Glomerular visceral epithelial cell (primary cell): ENCODE measurements around the gene DOCK1.
"Not testable (repeated sequence)": the region's sequence is repeated elsewhere in the genome, so short reads cannot be mapped to it uniquely, and the experiment has no call there.

Experiments
- DNase-seq: peaks from one replicate; pipeline ENCODE4 v3.0.0-alpha.2; 2016; ENCODE audit errors: extremely low spot score

Gene DOCK1

DNA sequence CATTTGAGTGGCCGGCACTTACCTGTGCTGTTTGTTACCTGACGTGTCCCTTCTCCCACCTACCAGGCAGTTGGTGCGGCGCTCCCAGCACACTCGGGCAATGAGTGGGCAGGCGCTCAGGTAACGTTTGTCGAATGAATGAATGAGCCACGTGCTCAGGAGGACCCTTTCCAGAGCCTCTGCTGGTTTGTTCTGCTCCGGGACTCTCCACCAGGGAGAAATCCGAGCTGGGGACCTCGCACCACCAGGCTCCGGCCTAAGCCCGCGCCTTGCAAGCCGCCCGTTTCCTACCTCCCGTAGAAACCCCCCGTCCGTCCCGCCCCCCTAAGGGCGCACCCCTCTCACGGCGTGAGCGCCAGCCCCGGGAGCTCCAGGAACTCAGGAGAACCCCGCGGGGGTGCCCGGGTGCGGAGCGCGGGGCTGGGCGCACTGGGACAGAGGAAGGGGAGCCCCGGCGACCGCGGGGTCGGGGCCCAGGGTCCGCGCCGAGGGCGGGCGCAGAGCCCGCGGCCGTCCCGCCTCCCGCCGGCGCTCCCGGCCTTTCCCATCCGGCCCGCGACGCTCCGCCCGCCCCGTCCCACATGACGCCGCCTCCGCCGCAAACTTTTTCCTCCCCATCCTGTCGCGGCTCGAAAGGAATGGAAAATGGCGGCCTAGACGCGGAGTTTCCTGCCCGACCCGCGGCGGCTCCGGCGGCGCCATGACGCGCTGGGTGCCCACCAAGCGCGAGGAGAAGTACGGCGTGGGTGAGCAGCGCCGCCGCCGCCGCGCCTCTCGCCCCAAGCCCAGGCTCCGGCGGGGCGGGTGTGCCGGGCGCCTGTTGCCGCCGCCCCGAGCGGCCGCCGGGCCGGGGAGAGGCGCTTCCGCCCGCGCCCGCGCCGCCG, at the start of gene DOCK1:
Gene DOCK1 (plus strand): TSS at position 611 of the 884 bp plus-strand sequence. CDS start 90 bp downstream, at position 701.
- peak; percentile 75 for DNase-seq

DNA sequence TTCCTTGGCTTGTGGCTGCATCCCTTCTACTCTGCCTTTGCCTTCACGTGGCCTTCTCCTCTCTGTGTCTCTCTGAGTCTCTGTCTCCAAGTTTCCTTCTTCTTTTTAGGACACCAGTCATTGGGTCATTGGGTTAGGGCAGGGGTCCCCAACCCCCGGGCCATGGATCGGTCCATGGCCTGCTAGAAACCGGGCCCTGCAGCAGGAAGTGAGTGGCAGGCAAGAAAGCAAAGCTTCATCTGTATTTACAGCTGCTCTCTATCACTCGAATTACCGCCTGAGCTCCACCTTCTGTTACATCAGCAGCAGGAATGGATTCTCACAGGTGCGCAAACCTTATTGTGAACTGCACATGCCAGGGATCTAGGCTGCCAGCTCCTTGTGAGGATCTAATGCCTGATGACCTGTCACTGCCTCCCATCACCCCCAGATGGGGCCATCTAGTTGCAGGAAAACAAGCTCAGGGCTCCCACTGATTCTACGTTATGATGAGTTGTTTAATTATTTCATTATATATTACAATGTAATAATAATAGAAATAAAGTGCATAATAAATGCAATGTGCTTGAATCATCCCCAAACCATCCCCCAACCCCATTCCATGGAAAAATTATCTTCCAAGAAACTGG, 47.9 kb upstream of the DOCK1 start:
- no peak for DNase-seq

- peak; percentile 84 for DNase-seq
These were observed 37.5 kb upstream of the DOCK1 start for GRCh38 chr10:126867567-126868365.

GRCh38 chr10:126868371-126868770, 36.9 kb upstream of the DOCK1 start:
- no peak for DNase-seq

DNA sequence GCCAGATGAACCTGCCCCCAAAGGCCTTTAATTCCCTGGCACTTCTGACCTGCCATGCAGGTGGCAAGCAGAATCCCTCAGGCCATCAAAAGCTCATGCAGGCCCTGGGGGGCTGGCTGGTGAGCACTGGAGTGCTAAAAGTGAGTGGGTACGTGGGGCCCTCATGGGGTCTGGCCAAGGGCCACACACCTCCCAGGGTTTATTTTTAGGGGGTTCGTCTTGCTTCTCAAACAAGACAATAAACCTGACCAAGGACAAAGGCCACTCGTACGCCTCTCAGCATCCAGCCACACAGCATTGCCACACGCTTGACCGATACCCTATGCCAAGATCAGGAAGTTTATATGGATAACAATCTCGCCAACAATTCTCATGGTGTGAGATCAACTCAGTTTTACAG, 33.1 kb upstream of the DOCK1 start:
- no peak for DNase-seq

DNA sequence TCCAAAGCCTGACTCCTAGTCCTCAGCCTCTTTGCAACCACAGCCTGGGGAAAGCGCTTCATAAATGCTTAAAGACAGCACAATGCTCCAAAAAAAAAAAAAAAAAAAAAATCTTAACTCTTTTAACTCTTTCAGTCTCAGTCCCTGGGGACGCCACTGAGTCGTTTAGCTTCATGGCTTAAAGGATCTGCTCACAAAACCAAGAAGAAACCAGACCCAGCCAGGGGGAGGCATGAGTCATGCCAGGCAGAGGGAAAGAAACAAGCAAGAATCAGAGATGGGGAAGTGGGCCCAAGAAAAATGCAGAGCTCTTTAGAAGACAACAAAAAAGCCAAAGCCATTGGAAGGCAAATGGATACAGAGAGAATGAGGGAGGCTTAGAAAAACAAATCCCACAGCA, 32.5 kb upstream of the DOCK1 start:
- peak; percentile 32 for DNase-seq

DNA sequence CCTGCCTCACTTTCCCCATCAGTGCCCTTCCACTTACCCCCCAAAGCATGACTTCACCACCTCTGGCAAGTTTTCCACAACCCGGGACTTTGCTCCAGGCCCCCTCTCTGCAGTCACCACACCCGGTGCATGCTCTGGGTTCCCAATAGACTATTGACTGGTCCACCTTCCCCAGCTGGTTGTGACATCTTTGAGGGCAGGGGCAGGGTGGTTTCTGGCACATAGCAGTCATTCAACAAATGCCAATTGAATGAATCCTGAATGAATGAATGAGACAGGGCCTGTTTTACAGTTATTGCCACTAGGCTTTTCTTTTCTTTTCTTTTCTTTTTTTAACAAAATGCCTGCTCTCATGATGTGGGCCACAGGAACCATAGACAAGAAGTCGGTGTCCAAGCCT, 28.8 kb upstream of the DOCK1 start:
- no peak for DNase-seq

DNA sequence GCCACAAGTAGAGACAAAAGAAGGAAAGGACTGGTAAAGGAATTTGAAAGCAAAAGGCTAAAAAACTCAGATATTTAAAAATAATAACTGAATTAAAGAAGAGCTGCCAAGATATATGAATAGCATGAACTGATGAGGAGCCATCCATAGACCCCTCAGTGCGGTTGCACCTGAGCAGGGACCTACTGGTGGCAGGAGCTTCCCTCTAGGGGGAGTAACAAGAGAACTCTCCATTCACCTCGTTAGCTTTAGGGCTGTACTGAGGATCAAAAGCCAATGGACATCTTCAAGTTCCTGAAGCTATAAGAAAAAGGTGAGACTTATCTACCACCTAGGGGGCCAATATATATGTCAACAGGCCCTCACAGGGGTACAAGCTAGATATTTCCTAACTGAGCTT, 27.8 kb upstream of the DOCK1 start:
- no peak for DNase-seq

GRCh38 chr10:126878594-126878993, 26.6 kb upstream of the DOCK1 start:
- DNase-seq: no peak

DNA sequence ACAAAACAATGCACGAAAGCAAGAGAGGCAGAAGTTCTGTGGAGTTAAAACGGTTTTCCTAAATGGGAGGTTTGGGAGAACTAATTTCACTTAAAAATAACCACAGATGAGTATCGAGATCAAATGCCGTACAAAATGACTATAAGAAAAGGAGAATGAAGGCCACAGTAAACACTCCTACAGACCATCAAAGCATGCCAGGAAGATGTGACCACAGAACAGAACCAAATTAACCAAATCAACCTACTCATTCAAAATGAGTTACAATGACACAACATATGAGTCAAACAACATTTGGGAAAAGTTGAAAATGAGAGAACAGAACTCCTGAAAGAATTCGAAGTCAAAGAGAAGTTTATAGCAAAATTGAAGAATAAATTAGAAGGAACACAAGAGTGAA, 24.3 kb upstream of the DOCK1 start:
- DNase-seq: no peak

DNA sequence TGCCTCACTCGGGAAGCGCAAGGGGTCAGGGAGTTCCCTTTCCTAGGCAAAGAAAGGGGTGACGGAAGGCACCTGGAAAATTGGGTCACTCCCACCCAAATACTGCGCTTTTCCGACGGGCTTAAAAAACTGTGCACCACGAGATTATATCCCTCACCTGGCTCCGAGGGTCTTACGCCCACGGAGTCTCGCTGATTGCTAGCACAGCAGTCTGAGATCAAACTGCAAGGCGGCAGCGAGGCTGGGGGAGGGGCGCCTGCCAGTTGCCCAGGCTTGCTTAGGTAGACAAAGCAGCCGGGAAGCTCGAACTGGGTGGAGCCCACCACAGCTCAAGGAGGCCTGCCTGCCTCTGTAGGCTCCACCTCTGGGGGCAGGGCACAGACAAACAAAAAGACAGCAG, 23.2 kb upstream of the DOCK1 start:
- DNase-seq: not testable (repeated sequence)

DNA sequence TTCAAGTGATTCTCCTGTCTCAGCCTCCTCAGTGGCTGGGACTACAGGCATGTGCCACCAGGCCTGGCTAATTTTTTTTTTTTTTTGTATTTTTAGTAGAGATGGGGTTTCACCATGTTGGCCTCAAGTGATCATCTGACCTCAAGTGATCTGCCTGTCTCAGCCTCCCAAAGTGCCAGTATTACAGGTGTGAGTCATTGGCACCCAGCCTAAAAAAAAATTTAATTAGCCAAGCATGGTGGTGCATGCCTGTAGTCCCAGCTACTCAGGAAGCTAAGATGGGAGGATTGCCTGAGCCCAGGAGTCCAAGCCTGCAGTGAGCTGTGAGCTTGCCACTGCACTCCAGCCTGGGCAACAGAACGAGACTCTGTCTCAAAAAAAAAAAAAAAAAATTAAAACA, 16.8 kb upstream of the DOCK1 start:
- peak; percentile 78 for DNase-seq

- no peak for DNase-seq
These were observed 15.8 kb upstream of the DOCK1 start for GRCh38 chr10:126889421-126889820.

GRCh38 chr10:126890797-126891196, 14.4 kb upstream of the DOCK1 start:
- DNase-seq: not testable (repeated sequence)

DNA sequence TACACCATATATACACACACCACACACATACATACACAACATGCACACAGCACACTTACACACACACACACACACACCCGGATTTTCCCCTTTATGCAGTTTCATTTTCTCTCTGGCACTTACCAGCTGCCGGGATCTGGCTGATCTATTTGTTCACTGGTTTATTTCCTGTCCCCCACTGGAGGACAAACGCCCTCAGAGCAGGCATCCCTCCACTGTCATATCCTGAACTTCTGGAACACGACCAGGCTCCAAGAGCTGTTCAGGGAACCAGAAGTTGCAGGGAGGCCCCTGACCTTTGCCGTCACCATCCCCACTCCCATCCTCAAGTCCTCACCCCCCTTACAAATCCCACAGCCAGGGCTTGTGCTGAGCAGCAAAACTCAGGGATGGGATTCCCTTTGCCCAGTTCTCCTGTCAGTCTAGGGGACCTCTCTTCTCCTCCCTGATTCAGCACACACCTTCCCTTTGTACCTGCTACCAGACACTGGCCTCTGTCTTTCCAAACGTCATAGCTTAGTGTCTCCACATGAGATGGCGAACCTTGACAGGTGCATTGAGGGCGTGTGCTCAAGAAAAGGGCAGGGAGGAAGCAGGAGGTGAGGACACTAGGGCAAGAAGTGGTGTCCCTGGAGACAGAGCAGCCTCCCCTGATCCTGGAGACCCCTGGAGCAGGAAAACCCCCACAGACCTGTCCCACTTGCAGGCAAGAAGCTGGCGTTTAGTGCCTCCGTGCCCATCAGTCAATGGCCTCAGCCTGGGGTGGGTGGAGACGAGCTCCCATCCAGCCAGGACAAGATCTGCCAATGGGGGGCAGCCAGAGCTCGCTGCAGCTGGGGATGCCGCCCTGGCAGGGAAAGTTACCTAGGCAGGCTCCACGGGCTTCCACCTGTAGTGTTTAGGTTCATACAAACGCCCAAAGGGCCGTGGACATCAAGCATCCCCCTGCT, 12.7 kb upstream of the DOCK1 start:
- DNase-seq: no peak

- DNase-seq: no peak
These were observed 12.0 kb upstream of the DOCK1 start for GRCh38 chr10:126893206-126893605.

DNA sequence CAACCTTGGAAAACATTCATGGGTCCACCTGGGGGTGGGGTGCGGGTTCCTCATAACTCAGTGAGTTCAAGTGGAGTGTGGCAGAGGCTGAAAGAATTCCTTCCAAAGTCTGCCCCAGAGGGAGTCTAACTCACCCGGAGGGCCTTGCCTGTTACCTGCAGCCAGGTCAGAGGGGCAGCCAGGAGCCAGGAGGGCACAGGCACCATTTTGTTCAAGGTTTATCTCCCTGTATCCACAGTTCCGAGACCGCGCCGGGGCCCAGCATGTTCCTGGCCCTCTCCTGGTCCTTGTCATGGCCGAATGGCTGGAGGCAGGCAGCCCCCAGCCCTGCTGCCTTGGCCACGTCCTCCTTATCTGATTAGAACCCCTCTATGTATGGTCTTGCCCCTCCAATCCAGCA, 11.4 kb upstream of the DOCK1 start:
- no peak for DNase-seq

DNA sequence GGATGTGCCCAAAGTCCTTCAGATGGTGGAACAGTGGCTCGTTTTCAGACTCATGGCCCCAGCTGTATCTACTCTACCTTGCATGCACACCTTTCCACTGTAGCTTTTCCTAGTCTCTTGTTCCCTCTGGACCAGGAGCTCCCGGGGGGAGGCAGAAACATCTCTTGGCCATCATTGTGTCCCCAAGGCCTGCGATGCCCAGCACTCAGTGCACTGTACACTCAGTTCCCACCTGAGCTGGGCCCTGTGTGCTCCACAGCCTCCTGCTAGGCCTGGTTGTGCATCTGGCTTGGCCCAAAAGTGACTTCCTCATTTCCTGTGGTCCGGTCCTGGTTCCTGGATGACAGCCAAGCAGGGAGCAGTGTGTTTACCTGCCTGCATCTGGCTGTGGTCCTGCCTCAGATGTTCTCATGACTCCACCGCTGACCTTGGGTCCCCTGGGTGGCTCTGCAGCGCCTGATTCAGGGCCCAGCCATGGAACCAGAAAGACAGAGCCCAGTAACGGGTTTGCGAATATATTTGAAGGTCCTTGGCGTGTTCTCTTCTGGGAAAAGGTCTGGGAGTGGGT, 9.9 kb upstream of the DOCK1 start:
- no peak for DNase-seq

GRCh38 chr10:126898460-126898859, 6.8 kb upstream of the DOCK1 start:
- DNase-seq: no peak

GRCh38 chr10:126899529-126899928, 5.7 kb upstream of the DOCK1 start:
- not testable (repeated sequence) for DNase-seq

DNA sequence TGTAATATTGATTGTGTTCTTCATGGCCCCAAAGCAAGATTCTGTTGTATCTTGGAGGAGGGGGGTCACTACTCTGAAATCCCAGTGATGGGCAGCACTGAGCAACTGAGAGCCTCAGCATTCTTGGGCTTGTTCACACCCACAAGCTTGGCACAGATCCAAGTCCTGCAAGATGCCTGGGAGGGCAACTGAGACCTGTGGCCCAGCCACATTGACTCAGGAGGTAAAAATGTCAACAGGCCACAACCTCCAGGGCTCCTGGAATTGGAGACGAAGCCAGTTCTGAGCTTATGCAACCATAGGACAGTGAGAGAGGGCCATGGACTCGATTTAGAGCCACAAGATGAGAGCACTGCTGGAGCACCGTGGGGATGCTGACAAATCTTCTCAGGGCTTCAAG, 3.1 kb upstream of the DOCK1 start:
- peak; percentile 97 for DNase-seq
